Lung (tissue), 12 donors: ENCODE data around the gene PGBD4. TPM values are rescaled to one million over a fixed set of nuclear protein-coding genes. Genes with fewer than 3 reads are reported as not detected.

ENCODE experiments used
- ATAC-seq: fragments of 200-7000 bp; cut with Tn5 transposase; one replicate; pipeline ENCODE4 v1.9.1; 2020; ENCODE audit warnings: moderate number of reproducible peaks; ENCODE audit not compliant: insufficient read depth, low FRiP score
- DNase-seq, 3 donors: peaks; one replicate each; pipeline ENCODE4 v3.0.0-alpha.2; 2013 to 2017
- H3K27ac ChIP-seq, 2 donors: one replicate each; pipeline ENCODE4 v1.5.1; 2013; ENCODE audit warnings: mild to moderate bottlenecking in 2 of 2, moderate library complexity in 2 of 2, control low read depth in 1 of 2, inconsistent platforms in 1 of 2, low read depth in 1 of 2, low read length in 1 of 2
- H3K27me3 ChIP-seq, 3 donors: one replicate each; pipeline ENCODE4 v1.5.1; 2013; ENCODE audit warnings: low read length in 2 of 3; ENCODE audit not compliant: control insufficient read depth in 3 of 3, insufficient read depth in 3 of 3
- H3K36me3 ChIP-seq, 4 donors: one replicate each; pipeline ENCODE4 v1.5.1; 2013; ENCODE audit warnings: low read length in 4 of 4, mild to moderate bottlenecking in 1 of 4, moderate library complexity in 1 of 4; ENCODE audit not compliant: control insufficient read depth in 4 of 4, insufficient read depth in 4 of 4
- H3K4me1 ChIP-seq, 5 donors: one replicate each; pipeline ENCODE4 v1.5.1; 2013; ENCODE audit warnings: low read length in 5 of 5, mild to moderate bottlenecking in 2 of 5, moderate library complexity in 1 of 5; ENCODE audit not compliant: control insufficient read depth in 5 of 5, insufficient read depth in 5 of 5
- H3K4me3 ChIP-seq: one replicate; pipeline ENCODE4 v1.5.1; 2013; ENCODE audit warnings: mild to moderate bottlenecking, control low read depth, moderate library complexity
- H3K9ac ChIP-seq, 2 donors: one replicate each; pipeline ENCODE4 v1.5.1; 2013; ENCODE audit warnings: low read length in 2 of 2, control low read depth in 1 of 2; ENCODE audit not compliant: insufficient read depth in 1 of 2
- H3K9me3 ChIP-seq, 4 donors: one replicate each; pipeline ENCODE4 v1.5.1; 2013; ENCODE audit warnings: low read length in 3 of 4, mild to moderate bottlenecking in 1 of 4, moderate library complexity in 1 of 4; ENCODE audit not compliant: control insufficient read depth in 4 of 4, insufficient read depth in 3 of 4
- WGBS, 2 donors: extraction: QIAGEN DNeasy Blood & Tissue Kit; methylation state at CpG; one replicate each; pipeline ENCODE4 v1.1.7; 2013; 5-methylcytosine and 5-hydroxymethylcytosine counted together
- polyA plus RNA-seq, 2 donors: library from polyadenylated mRNA; stranded (reverse); fragments of 200-250 nt; gene quantifications; one replicate each; pipeline ENCODE4 v1.2.1, GENCODE V29; 2013
- total RNA-seq, 2 donors: library from RNA; depleted of rRNA in 1 of 2; stranded (reverse); fragments of >200 nt in 1 of 2; gene quantifications; one replicate each; pipeline ENCODE4 v1.2.1, GENCODE V29; 2014 to 2021
- TF ChIP-seq, protein P1 (sequence below): IDR thresholded peaks from 2 replicates; pipeline ENCODE4 v1.5.1; 2012; ENCODE audit warnings: mild to moderate bottlenecking; ENCODE audit errors: control extremely low read depth, extremely low read depth
- donor health status: control.
- donor health status: control.
- donor health status: Bipolar disorder and iron deficiency.
- donor health status: healthy.
- donor health status: DM: yes; HTN: yes; CAD: no.

Gene PGBD4
- total and polyA plus RNA-seq, 4 donors: 0.63 to 1.8 (median 1.2) TPM

DNA sequence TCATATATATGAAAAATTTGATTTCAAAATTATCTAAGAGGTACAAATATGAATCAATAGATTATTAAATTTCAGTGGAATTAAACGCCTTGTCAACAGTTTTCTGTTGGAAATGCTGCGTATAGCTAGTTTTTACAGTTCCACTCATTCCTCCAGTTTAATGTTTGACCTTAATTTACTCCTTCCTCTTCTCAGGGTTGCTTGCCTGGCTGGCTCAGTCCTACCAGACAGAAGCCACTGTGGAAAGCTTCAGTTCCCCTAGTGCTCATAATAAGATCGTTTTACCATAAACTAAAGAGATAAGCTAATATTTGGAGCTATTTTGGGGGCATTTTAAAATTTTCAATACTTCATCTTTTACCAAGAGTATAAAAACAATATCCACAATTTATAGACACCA is 23.0 kb upstream of the PGBD4 start:
- DNase-seq (no peak), ATAC-seq (no peak)
- 78 to 85% methylated on average over 3 of the region's 3 CpGs for WGBS, 2 donors
- no peak overlapping the region for H3K4me3 ChIP-seq
- H3K9me3 ChIP-seq: no peaks in the 10 kb centered on the region
- H3K27me3 ChIP-seq: no peaks in the 10 kb centered on the region
- H3K9ac ChIP-seq: no peak overlapping the region
- peaks cover 0 to 3% (median under 1%) of the 10 kb centered on the region in 4 donors for H3K36me3 ChIP-seq
- TF ChIP-seq, protein P1, sequence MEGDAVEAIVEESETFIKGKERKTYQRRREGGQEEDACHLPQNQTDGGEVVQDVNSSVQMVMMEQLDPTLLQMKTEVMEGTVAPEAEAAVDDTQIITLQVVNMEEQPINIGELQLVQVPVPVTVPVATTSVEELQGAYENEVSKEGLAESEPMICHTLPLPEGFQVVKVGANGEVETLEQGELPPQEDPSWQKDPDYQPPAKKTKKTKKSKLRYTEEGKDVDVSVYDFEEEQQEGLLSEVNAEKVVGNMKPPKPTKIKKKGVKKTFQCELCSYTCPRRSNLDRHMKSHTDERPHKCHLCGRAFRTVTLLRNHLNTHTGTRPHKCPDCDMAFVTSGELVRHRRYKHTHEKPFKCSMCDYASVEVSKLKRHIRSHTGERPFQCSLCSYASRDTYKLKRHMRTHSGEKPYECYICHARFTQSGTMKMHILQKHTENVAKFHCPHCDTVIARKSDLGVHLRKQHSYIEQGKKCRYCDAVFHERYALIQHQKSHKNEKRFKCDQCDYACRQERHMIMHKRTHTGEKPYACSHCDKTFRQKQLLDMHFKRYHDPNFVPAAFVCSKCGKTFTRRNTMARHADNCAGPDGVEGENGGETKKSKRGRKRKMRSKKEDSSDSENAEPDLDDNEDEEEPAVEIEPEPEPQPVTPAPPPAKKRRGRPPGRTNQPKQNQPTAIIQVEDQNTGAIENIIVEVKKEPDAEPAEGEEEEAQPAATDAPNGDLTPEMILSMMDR: no peak
- H3K27ac ChIP-seq: no peak overlapping the region
- no peaks in the 10 kb centered on the region for H3K4me1 ChIP-seq

DNA sequence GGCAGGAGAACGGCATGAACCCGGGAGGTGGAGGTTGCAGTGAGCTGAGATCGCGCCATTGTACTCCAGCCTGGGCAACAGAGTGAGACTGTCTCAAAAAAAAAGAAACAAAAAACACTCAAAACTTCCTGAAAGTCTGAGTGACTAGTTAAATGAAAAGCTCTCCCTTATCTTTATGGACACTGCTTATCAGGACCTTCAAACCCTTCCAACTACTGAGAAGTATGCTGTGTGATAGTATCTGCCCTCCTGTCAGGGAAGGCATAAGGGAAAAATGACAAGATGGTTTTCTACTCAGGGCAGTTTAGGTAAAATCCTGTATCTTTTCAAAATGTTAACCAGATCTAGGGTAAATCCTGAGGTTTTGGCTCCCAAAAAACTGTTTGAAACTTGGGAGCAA is 22.0 kb upstream of the PGBD4 start:
- no peaks in the 10 kb centered on the region for H3K4me1 ChIP-seq
- ATAC-seq (no peak), DNase-seq (no peak)
- TF ChIP-seq, protein P1: no peak
- no peak overlapping the region for H3K9ac ChIP-seq
- no peak overlapping the region for H3K27ac ChIP-seq
- 94 to 96% methylated on average over 4 of the region's 4 CpGs for WGBS, 2 donors
- no peaks in the 10 kb centered on the region for H3K9me3 ChIP-seq
- peaks cover 0 to 8% (median 5%) of the 10 kb centered on the region in 4 donors for H3K36me3 ChIP-seq
- H3K4me3 ChIP-seq: no peak overlapping the region
- no peaks in the 10 kb centered on the region for H3K27me3 ChIP-seq

DNA sequence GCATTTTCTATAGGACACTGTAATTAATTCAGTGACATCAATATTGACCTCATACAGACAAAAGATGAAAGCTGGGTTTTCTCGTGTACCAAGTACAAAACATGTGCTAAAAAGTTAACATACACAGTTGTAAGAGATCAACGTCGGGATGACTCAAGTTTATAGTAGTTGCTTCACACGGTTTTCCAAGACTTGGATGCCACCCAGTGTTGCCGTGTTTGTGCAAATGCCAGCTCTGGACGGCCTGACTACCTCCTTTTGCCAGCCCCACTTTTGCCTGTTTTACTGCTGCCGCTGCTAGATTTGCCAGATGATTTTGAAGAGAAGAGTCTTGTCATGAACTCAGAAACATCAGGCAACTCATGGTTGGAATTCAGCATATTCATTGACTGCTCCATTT is 17.8 kb upstream of the PGBD4 start:
- H3K4me1 ChIP-seq: no peaks in the 10 kb centered on the region
- TF ChIP-seq, protein P1: no peak
- no peak overlapping the region for H3K4me3 ChIP-seq
- H3K9ac ChIP-seq: no peak overlapping the region
- no peaks in the 10 kb centered on the region for H3K27me3 ChIP-seq
- ATAC-seq: peak; percentile 47
- no peak overlapping the region for H3K27ac ChIP-seq
- no peaks in the 10 kb centered on the region for H3K9me3 ChIP-seq
- WGBS, 2 donors: 71 to 80% methylated on average over 7 of the region's 7 CpGs
- DNase-seq: peak in 1 of 3 donors; percentile 2
- peaks cover 6 to 18% (median 14%) of the 10 kb centered on the region in 4 donors for H3K36me3 ChIP-seq

DNA sequence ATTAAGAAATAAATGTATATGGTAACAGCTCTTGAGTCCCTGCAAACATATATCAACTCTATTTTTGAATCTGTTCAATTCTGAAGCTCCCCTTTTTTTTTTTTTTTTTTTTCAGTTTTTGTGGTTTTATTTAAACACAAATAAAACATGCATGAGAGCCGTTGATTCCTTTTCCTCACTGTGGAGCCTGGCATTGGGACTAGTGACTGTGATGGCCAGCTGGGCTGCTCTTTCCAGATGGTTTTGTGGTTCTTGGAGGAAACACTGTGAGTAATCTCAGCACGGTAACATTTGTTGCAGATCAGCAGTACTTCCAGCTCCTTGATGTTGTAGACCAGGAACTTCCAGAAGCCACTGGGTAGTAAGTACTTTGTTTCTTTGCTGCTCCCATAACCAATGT is 16.1 kb upstream of the PGBD4 start:
- H3K36me3 ChIP-seq: peaks cover 10 to 19% (median 15%) of the 10 kb centered on the region in 4 donors
- H3K4me1 ChIP-seq: no peaks in the 10 kb centered on the region
- 67 to 78% methylated on average over 2 of the region's 2 CpGs for WGBS, 2 donors
- TF ChIP-seq, protein P1: no peak
- H3K27ac ChIP-seq: no peak overlapping the region
- no peaks in the 10 kb centered on the region for H3K9me3 ChIP-seq
- no peak for DNase-seq
- no peak for ATAC-seq
- no peaks in the 10 kb centered on the region for H3K27me3 ChIP-seq
- H3K4me3 ChIP-seq: no peak overlapping the region
- H3K9ac ChIP-seq: no peak overlapping the region
